Neural crest cell (in vitro differentiated cells): ENCODE measurements around the gene GPR155. TPM values are rescaled to one million over a fixed set of nuclear protein-coding genes. Genes with fewer than 3 reads are reported as not detected.

Experiments
- DNase-seq: peaks from one replicate; pipeline ENCODE4 v3.0.0; 2021; ENCODE audit warnings: low read depth, mixed read lengths, low spot score
- H3K27ac Mint-ChIP-seq: one replicate; pipeline ENCODE4 v1.8.0; 2021; ENCODE audit warnings: mild to moderate bottlenecking, mixed read lengths; ENCODE audit not compliant: unreplicated experiment
- H3K27me3 Mint-ChIP-seq: 2 replicates; pipeline ENCODE4 v1.8.0; 2021; ENCODE audit warnings: low read depth, mild to moderate bottlenecking, mixed read lengths
- H3K36me3 Mint-ChIP-seq: 2 replicates; pipeline ENCODE4 v1.8.0; 2021; ENCODE audit warnings: low read depth, mild to moderate bottlenecking, mixed read lengths
- H3K4me1 Mint-ChIP-seq: 2 replicates; pipeline ENCODE4 v1.8.0; 2021; ENCODE audit warnings: mixed read lengths
- H3K4me3 Mint-ChIP-seq: one replicate; pipeline ENCODE4 v1.8.0; 2021; ENCODE audit warnings: mild to moderate bottlenecking, mixed read lengths
- H3K9me3 Mint-ChIP-seq: 2 replicates; pipeline ENCODE4 v1.8.0; 2021; ENCODE audit warnings: mixed read lengths
- total RNA-seq: library from RNA; stranded (reverse); gene quantifications from 2 replicates; pipeline ENCODE4 v1.2.1, GENCODE V29; 2021
- TF ChIP-seq, protein P1 (sequence below): fragments of 200-600 bp; sonication (generic); conservative IDR thresholded peaks from 2 replicates; pipeline ENCODE4 v1.5.0; 2021; ENCODE audit warnings: antibody characterized with exemption, mild to moderate bottlenecking

GPR155 gene
- total RNA-seq, 1 donor from 2014 or later: 1.7 TPM

DNA sequence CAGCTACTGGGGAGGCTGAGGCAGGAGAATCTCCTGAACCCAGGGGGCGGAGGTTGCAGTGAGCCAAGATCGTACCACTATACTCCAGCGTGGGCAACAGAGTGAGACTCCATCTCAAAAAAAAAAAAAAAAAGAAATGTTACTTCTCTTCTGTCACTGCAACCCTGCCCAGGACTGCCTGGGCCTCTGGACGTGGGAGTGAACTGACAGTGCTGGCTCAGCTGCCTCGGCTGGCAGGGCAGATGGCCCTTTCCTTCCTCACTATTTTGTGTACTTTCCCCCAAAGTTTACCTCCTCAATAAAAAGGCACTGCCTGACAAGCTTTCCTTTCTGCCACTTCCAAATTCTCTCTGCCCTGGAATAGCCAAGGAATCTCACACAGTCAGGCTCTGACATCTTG, 12.5 kb upstream of the GPR155 start:
- H3K9me3 Mint-ChIP-seq: peaks cover 4% of the 10 kb centered on the region
- no peak for DNase-seq
- peaks cover 7% of the 10 kb centered on the region for H3K4me1 Mint-ChIP-seq
- H3K4me3 Mint-ChIP-seq: no peak overlapping the region
- H3K27ac Mint-ChIP-seq: no peak overlapping the region
- no peaks in the 10 kb centered on the region for H3K36me3 Mint-ChIP-seq
- H3K27me3 Mint-ChIP-seq: no peaks in the 10 kb centered on the region
- TF ChIP-seq, protein P1, sequence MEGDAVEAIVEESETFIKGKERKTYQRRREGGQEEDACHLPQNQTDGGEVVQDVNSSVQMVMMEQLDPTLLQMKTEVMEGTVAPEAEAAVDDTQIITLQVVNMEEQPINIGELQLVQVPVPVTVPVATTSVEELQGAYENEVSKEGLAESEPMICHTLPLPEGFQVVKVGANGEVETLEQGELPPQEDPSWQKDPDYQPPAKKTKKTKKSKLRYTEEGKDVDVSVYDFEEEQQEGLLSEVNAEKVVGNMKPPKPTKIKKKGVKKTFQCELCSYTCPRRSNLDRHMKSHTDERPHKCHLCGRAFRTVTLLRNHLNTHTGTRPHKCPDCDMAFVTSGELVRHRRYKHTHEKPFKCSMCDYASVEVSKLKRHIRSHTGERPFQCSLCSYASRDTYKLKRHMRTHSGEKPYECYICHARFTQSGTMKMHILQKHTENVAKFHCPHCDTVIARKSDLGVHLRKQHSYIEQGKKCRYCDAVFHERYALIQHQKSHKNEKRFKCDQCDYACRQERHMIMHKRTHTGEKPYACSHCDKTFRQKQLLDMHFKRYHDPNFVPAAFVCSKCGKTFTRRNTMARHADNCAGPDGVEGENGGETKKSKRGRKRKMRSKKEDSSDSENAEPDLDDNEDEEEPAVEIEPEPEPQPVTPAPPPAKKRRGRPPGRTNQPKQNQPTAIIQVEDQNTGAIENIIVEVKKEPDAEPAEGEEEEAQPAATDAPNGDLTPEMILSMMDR: no peak

DNA sequence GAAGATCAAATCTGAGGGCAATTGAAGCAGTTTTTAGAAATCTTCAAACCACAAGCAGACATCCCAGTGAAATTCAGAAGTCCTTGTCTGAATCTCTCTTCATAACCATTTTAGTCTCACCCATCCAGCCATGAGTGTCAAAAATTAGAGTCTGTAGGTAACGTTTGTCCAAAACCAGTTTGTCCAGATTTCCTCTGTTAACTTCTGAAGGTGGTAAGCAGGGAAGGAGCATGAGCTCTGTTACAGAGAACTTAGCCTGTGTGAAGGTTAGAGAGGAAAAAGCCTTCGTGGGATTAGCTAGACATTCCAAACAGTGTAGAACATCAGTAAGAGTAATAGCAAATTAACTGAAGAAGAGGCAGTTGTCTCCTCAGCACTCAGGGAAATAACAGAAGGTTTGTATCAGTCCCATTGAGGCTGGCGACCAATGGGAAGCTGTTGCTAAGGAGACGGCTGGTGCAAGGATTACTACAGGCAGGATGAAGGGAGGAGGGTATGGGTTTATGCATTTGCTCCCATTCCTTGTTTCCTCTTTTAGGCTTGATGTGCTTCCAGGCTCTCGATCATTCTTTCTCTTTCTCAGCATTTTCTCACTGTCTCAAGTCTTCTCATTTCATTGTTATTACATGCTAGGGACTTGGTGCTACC, 8.7 kb upstream of the GPR155 start:
- H3K4me1 Mint-ChIP-seq: peaks cover 7% of the 10 kb centered on the region
- no peak overlapping the region for H3K4me3 Mint-ChIP-seq
- peaks cover 4% of the 10 kb centered on the region for H3K27me3 Mint-ChIP-seq
- no peak overlapping the region for H3K27ac Mint-ChIP-seq
- no peak for DNase-seq
- H3K36me3 Mint-ChIP-seq: no peaks in the 10 kb centered on the region
- peaks cover 2% of the 10 kb centered on the region for H3K9me3 Mint-ChIP-seq
- TF ChIP-seq, protein P1: no peak

DNA sequence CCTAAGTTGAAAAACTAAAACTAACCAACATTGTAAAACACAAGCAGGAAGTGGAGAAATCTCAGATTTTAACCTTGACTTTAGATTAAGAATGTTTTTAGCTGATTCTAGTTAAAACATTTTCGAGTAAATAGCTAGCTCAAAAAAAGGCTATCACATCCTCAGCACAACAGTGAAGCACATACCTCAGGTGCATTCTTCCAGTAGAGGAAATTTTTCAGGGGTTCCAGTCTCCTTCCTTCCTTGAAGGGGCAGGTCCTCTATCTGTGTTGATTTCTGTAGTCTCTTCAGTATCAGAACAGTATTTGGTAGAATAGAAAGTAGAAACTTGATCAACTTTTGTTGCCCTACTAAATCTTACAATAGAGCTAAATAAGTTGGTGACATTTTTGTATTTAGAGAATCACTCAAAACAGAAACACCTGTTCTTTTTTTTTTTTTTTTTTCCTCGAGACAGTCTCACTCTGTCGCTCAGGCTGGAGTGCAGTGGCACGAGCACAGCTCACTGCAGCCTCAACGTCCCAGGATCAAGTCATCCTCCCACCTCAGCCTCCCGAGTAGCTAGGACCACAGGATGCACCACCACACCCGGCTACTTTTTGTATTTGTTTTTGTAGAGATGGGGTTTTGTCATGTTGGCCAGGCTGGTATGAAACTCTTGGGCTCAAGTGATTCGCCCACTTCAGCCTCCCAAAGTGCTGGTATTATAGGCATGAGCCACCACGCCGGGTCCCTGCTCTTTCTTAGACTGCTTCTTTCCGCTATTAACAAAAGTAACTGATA, 6.9 kb upstream of the GPR155 start:
- Mint-ChIP-seq H3K27ac (no peak overlapping the region), H3K4me1 (peaks cover 7% of the 10 kb centered on the region), H3K36me3 (peaks cover 3% of the 10 kb centered on the region), H3K4me3 (no peak overlapping the region), H3K27me3 (peaks cover 11% of the 10 kb centered on the region), H3K9me3 (peaks cover 5% of the 10 kb centered on the region)
- DNase-seq: no peak
- TF ChIP-seq, protein P1: no peak

DNA sequence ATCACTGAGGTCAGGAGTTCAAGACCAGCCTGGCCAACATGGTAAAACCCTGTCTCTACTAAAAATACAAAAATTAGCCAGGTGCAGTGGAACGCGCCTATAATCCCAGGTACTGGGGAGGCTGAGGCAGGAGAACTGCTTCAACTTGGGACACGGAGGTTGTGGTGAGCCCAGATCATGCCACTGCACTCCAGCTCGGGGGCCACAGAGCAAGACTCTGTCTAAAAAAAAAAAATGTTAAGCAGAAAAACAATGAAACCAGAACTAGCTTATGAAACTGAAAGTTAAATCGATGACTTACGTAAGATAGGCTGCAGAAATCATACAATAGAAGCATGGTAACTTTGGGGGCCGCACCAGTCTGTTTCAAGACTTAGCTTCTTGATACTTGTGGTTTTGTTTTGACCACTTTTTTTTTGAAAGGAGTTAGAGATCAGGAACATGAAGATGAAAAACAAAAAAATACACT, 6.2 kb upstream of the GPR155 start:
- Mint-ChIP-seq H3K27ac (no peak overlapping the region), H3K27me3 (peaks cover 12% of the 10 kb centered on the region), H3K4me1 (peaks cover 7% of the 10 kb centered on the region)

DNA sequence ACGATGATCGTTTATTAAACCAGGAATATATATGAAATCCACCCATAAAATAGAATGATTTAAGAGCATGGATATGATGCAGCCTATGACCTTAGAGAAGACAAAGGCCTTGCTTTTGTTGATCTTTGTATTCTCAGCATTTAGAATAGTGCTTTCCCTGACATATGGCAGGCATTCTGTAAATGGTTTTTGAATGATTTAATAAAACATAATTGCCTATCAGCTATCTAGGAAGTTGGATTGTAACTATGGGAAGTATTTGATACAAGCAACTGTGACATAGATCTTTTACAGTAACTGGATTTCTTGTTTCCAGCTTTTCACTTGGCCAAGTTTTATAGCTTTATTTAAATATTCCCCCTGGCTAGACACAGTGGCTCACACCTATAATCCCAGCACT, 5.1 kb upstream of the GPR155 start:
- peaks cover 7% of the 10 kb centered on the region for H3K4me1 Mint-ChIP-seq
- peaks cover 3% of the 10 kb centered on the region for H3K36me3 Mint-ChIP-seq
- no peak for DNase-seq
- H3K27me3 Mint-ChIP-seq: peaks cover 15% of the 10 kb centered on the region
- peaks cover 10% of the 10 kb centered on the region for H3K9me3 Mint-ChIP-seq
- TF ChIP-seq, protein P1: no peak
- H3K4me3 Mint-ChIP-seq: no peak overlapping the region
- no peak overlapping the region for H3K27ac Mint-ChIP-seq

More for the DNA sequence above, 6.2 kb upstream of the GPR155 start:
- Mint-ChIP-seq H3K9me3 (peaks cover 6% of the 10 kb centered on the region), H3K4me3 (no peak overlapping the region), H3K36me3 (peaks cover 3% of the 10 kb centered on the region)
- TF ChIP-seq, protein P1: no peak
- no peak for DNase-seq
